A375 (cell line): ENCODE results near the gene KPNA3. TPM values are rescaled to one million over a fixed set of nuclear protein-coding genes. Genes with fewer than 3 reads are reported as not detected.

Experiments
- total RNA-seq: library from RNA; depleted of rRNA; stranded (reverse); fragments of >200 nt; shearing (Covaris generic); gene quantifications from 2 replicates; pipeline ENCODE4 v1.2.3, GENCODE V29; 2014; rRNA removed

KPNA3 gene
- total RNA-seq: 11.5 and 15.1 TPM in 2 replicates

GRCh38 chr13:49792550-49793324, at the start of gene KPNA3:
TSS of gene KPNA3 (minus strand) at chr13:49792682. CDS start at chr13:49792506, 176 bp downstream.

GRCh38 chr13:49690995-49691784, 101.3 kb downstream of the KPNA3 start, which contains the start of gene EBPL:
TSS of gene EBPL (minus strand) at chr13:49691486. CDS start at chr13:49691424, 62 bp downstream.

Other genes starting within 250 kb of the KPNA3 start
- 6.9 and 7.7 TPM in 2 replicates for gene RCBTB1, start 207.1 kb downstream of the KPNA3 start, total RNA-seq
- not detected in 2 replicates for gene ARL11, start 164.2 kb downstream of the KPNA3 start, total RNA-seq
- 92.7 and 101 TPM in 2 replicates for gene EBPL, start 101.2 kb downstream of the KPNA3 start, total RNA-seq
- gene SPRYD7, start 143.7 kb upstream of the KPNA3 start, total RNA-seq: 7.6 and 8.8 TPM in 2 replicates
- 9.8 and 12.0 TPM in 2 replicates for gene TRIM13, start 204.4 kb upstream of the KPNA3 start, total RNA-seq
- 0.30 TPM in 1 of 2 replicates, not detected in the other for gene KCNRG, start 222.8 kb upstream of the KPNA3 start, total RNA-seq